ENCODE measurements around the gene LYRM1. TPM values are rescaled to one million over a fixed set of nuclear protein-coding genes. Genes with fewer than 3 reads are reported as not detected.
"Not testable (repeated sequence)": the region's sequence is repeated elsewhere in the genome, so short reads cannot be mapped to it uniquely, and the experiment has no call there.

Gene LYRM1, protein sequence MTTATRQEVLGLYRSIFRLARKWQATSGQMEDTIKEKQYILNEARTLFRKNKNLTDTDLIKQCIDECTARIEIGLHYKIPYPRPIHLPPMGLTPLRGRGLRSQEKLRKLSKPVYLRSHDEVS
- 10 to 100 TPM; 26.9 to 76.0 (median 61.2) TPM for polyA plus RNA-seq

DNA sequence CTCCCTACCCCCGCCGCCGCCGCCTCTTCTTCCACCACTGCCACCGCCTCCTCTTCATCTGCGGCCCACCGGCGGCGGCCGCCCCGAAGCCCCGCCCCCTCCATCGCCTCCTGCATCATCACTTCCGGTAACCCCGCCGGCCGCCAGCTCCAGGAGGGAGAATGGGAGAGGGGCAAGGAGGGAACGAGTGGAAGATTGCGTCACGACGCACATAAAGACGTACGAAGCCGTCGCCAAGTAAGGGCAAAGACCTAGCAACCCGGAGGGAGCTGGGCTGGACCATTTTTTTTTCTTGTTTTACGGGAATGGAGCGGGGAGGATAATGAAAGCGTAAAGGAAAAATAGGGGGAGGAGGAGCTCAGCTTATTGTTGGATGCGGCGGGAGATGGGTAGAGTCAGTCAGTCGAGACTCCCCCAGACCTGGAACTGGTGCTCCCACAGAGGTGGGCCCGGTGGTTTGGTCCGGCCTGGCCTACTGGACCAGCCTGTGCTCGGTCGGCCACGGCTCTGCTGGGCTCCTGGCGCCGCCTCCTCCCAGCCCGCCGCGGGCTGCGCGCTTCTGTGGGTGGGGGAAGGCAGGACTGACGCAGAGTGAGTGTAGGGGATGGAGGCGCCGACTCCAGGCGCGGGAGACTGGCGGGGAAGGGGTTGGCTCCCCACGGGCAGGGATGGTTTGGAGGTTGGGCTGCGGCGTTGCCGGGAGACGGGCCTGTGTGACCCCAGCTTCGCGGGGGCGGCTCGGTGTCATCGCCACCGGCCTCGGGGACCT, at the start of gene LYRM1, which contains the start of gene DCUN1D3:
TSS of gene LYRM1 (plus strand) at position 473 of the 769 bp plus-strand sequence. CDS start 14,785 bp downstream, outside the sequence.
TSS of gene DCUN1D3 (minus strand) at position 60 of the 769 bp plus-strand sequence. CDS start 37,820 bp downstream, outside the sequence.
- H3K27ac ChIP-seq (ENCODE audit: low read depth, low read length): peak within 1 kb of the TSS; percentile 80
- WGBS, 3 donors: 0 to 1% (median 0%) methylated on average over 44 to 62 of the region's 62 CpGs

DNA sequence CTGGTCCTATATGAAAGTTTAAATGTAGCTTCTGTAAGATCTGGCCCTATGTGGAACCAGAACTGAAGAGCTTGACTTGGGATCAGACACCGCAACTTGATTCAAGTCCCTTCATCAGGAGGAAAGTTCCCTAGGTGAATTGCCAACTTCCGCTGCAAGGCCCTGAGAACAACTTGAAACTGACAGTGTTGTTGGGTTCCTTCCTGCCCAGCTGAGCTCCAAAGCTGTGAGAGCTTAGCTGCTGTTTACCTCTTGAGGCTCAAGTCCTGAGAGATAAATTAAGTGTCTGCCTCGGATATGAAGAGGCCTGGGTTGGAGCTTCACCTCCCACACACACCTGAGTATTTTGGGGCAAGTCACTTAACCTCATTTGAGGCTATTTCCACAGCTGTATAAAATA, 49.6 kb upstream of the LYRM1 start:
- no peak overlapping the region for H3K27ac ChIP-seq (ENCODE audit: low read depth, low read length)
- 46 to 72% (median 52%) methylated on average over 3 of the region's 3 CpGs for WGBS, 3 donors

GRCh38 chr16:20851601-20852000, 49.0 kb upstream of the LYRM1 start:
- H3K27ac ChIP-seq (ENCODE audit: low read depth, low read length): no peak overlapping the region
- WGBS, 3 donors: 31 to 41% (median 33%) methylated on average over 2 of the region's 2 CpGs

- no peak overlapping the region for H3K27ac ChIP-seq (ENCODE audit: low read depth, low read length)
- WGBS, 3 donors: 60 to 76% (median 61%) methylated on average over 5 of the region's 5 CpGs
Observed at GRCh38 chr16:20853143-20853542, 47.4 kb upstream of the LYRM1 start.

DNA sequence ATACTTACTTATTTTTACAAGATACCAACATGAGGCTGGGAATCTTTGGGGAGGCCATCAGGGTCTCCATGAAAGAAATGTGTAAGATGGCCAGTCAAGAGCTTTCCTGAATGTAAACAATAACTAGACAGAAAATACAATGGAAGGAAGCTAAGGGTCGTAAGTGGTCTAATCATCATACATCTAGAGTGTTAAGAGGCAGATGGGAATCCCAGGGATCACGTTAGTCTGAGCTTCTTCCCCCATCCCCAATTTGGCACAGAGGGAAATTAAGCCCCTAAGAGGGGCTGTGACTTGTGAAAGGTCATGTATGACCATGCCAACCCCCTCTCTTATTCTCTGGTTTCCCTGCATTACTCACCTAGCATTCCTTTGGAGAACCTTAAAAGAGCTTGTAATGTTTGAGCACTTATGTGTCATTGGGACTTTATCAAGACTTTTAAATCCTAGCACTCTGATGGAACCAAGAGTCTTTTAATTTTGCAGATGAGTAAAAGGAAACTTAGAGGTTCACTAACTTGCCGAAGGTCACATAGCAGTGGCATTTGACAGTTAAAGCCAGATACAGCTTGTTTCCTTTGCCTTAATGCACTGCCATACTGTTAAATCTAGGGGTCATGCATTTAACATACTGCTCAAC, 46.5 kb upstream of the LYRM1 start:
- no peak overlapping the region for H3K27ac ChIP-seq (ENCODE audit: low read depth, low read length)
- WGBS, 3 donors: 84 to 94% (median 85%) methylated on average over 3 of the region's 3 CpGs

GRCh38 chr16:20854963-20855362, 45.6 kb upstream of the LYRM1 start:
- whole genome bisulfite sequencing, 3 donors: 91 to 100% (median 96%) methylated on average over 2 of the region's 2 CpGs
- H3K27ac ChIP-seq (ENCODE audit: low read depth, low read length): no peak overlapping the region

DNA sequence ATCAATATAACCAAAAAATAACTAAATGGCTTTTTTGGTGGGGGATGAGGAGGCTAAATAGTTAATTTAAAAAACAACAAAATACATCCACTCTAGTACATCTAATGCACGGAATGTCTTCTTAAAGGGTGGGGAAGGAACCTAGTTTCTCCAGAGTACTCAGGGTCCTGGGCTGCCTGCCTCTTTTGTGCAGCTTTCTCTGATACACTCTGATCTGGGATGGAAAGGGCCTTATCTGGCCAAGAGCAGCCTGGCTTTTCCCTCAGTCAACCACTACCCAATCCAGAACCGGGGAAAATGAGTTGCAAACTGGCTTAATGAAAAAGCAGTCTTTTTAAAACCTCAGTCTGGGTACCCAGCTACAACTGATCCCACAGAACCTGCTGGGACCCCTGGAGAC, 43.3 kb upstream of the LYRM1 start:
- 66 to 88% (median 77%) methylated on average over 2 of the region's 2 CpGs for WGBS, 3 donors
- H3K27ac ChIP-seq (ENCODE audit: low read depth, low read length): no peak overlapping the region

DNA sequence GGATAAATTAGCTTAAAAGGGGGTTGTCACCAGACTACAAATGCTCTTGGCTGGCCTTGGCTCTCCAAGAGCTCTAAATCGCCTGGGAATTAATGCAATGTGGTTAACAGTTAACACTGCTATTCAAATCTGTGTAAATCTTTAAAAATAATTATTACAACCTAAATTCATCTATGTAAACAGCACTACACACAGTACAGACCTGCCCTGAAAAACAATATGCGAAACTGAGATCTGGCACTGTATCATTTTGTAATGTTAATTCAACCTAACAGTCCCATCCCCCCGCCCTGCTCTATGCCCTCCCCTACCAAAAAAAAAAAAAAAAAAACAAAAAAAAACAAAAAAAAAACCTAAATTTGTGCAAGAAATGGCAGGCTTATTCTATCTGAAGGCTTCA, 41.3 kb upstream of the LYRM1 start:
- no peak overlapping the region for H3K27ac ChIP-seq (ENCODE audit: low read depth, low read length)
- WGBS, 3 donors: 87 to 91% (median 88%) methylated on average over 3 of the region's 3 CpGs

DNA sequence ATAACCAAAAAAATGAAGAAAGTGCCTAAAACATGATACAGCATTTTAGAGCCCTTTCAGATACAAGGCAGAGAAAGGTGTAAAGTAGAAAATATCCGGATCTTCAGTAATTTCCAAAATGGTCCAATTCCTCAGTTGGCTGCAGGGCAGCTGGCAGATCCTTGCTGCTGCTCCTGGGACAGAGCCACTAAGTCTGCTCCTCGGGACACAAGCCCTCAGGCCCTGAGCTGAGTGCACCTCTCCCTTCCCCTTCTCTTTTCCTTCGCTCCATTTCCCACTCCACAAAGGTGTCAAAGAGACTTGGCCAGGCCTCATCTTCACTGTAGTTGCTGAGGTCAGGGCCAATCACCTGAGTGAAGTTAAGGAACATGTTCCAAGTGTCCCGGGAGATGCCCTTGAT, 40.9 kb upstream of the LYRM1 start:
- H3K27ac ChIP-seq (ENCODE audit: low read depth, low read length): no peak overlapping the region
- WGBS, 3 donors: 60 to 76% (median 73%) methylated on average over 4 of the region's 4 CpGs

- WGBS, 3 donors: 64 to 78% (median 71%) methylated on average over 4 of the region's 4 CpGs
- H3K27ac ChIP-seq (ENCODE audit: low read depth, low read length): no peak overlapping the region
Observed at GRCh38 chr16:20860361-20860760, 40.2 kb upstream of the LYRM1 start.

- not testable (repeated sequence) for H3K27ac ChIP-seq (ENCODE audit: low read depth, low read length)
- 69 to 86% (median 84%) methylated on average over 3 to 4 of the region's 4 CpGs for WGBS, 3 donors
Observed at GRCh38 chr16:20860995-20861394, 39.6 kb upstream of the LYRM1 start.

GRCh38 chr16:20862162-20862960, 38.2 kb upstream of the LYRM1 start:
- WGBS, 3 donors: 91 to 94% (median 94%) methylated on average over 21 of the region's 21 CpGs

DNA sequence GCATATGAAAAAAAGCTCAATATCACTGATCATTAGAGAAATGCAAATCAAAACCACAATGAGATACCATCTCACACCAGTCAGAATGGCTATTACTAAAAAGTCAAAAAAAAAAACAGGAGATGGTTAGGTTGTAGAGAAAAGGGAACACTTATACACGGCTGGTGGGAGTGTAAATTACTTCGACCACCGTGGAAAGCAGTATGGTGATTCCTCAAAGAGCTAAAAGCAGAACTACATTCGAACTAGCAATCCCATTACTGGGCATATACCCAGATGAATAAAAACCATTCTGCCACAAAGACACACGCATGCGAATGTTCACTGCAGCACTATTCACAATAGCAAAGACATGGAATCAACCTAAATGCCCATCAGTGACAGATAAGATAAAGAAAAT, 36.2 kb upstream of the LYRM1 start:
- 80 to 91% (median 82%) methylated on average over 6 of the region's 6 CpGs for WGBS, 3 donors

More at GRCh38 chr16:20862162-20862960, 38.2 kb upstream of the LYRM1 start:
- no peak overlapping the region for H3K27ac ChIP-seq (ENCODE audit: low read depth, low read length)

DNA sequence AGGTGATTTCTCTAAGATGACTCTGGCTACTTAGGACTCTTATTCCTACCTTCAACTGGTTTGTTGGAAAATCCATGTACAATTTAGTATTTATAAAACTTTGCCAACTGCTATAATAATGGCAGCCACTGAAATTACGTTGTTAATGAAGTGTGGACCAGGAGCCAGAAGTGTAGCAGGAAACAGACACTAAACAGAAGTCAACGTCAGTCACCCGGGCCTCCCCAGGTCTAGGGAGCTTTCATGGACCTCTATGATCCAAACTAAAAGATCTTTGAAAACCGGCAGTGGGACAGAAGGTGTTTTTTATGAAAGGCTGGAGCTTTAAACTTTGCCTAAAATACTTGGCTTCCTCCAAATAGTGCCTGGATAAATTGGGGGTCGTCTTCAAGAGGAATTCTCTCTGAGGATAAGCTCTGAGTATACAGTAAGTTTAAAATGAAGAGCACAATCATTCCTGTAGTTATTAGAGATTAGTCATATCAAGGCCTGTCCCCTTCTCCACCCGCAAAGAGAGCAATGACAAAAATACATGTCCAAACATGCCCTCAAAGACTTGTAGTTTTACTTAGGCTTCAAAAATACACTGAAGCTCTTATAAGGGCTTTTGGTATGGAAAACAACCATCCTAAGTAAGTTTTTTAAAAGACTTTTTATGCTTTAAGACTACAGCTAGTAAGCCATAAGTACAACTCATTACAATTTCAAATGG, 35.0 kb upstream of the LYRM1 start:
- no peak overlapping the region for H3K27ac ChIP-seq (ENCODE audit: low read depth, low read length)
- 70 to 80% (median 76%) methylated on average over 6 of the region's 6 CpGs for WGBS, 3 donors

More for the DNA sequence above, 36.2 kb upstream of the LYRM1 start:
- H3K27ac ChIP-seq (ENCODE audit: low read depth, low read length): not testable (repeated sequence)

- WGBS, 3 donors: 65 to 69% (median 68%) methylated on average over 6 of the region's 6 CpGs
- no peak overlapping the region for H3K27ac ChIP-seq (ENCODE audit: low read depth, low read length)
Observed at GRCh38 chr16:20866145-20866772, 34.3 kb upstream of the LYRM1 start.

DNA sequence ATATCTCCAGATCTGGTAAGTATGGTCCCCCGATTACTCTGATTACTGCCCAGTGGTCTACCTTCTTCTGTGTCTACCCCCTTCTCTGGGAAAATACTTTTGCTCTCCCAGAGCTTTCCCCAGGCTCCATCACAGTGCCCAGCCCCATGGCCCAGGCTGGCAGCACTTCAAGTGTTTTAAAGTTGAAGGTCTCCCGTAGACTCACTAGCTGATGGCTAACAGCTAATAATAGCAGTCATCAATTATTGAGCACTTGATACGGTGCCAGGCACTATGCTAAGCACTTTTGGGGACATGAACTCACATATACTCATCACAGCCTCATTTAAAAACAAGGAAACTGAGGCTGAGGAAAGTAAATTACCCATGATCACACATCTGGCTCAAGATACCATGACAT, 33.8 kb upstream of the LYRM1 start:
- WGBS, 3 donors: 49 to 73% (median 67%) methylated on average over 3 of the region's 3 CpGs
- H3K27ac ChIP-seq (ENCODE audit: low read depth, low read length): no peak overlapping the region

DNA sequence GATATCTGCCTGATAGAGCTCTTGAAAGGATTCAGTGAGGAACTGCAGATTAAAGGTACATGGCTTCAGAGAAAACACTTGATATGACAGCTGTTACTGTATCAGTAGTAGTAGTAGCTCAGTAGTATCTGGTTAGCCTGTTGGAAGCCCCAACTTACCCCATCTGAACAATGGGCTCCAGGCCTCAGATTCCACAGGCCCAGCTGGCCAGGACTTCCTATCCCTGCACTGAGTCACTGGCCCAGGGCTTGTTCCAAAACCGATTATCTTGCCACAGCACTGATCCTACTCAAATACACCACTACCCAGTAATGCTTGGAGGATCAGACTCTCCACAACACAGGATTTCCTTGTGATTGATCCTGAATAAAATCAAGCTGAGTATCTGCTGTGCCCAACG, 33.0 kb upstream of the LYRM1 start:
- no peak overlapping the region for H3K27ac ChIP-seq (ENCODE audit: low read depth, low read length)
- whole genome bisulfite sequencing, 3 donors: 78 to 87% (median 84%) methylated on average over 2 of the region's 2 CpGs

- WGBS, 3 donors: 9 to 28% (median 15%) methylated on average over 3 of the region's 3 CpGs
- no peak overlapping the region for H3K27ac ChIP-seq (ENCODE audit: low read depth, low read length)
Observed at GRCh38 chr16:20868890-20869289, 31.7 kb upstream of the LYRM1 start.
